Astrocyte (in vitro differentiated cells and primary cell): ENCODE data around the gene TLE7.

ENCODE experiments used
- EZH2 ChIP-seq: IDR thresholded peaks from 2 replicates; pipeline ENCODE4 v1.6.1; 2012; ENCODE audit warnings: mild to moderate bottlenecking, low read length, inconsistent platforms; ENCODE audit not compliant: insufficient read depth
- TF ChIP-seq, protein P1 (sequence below): IDR thresholded peaks from 2 replicates; pipeline ENCODE4 v1.5.1; 2011; ENCODE audit warnings: low read depth, mild to moderate bottlenecking, inconsistent platforms, low read length, moderate library complexity; ENCODE audit not compliant: insufficient read depth

DNA sequence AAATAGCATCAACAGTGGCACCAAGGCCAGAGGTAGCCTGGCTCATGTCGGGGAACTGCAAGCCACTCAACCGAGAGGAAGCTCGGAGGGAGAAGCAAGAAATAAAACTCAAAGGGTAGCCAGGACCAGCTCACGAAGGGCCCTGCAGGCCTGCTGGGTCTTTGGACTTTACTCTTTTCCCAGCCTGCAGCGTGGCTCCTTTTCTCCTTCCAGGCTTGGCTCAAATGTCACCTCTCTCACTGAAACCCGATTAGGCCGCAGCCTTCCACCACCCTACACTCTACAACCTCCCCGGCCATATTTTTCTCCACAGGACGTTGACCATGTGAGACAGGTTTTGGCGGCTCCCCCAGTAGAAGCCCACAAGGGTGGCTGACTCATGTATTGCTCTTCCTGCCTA lies 45.3 kb downstream of the TLE7 start:
- TF ChIP-seq, protein P1, sequence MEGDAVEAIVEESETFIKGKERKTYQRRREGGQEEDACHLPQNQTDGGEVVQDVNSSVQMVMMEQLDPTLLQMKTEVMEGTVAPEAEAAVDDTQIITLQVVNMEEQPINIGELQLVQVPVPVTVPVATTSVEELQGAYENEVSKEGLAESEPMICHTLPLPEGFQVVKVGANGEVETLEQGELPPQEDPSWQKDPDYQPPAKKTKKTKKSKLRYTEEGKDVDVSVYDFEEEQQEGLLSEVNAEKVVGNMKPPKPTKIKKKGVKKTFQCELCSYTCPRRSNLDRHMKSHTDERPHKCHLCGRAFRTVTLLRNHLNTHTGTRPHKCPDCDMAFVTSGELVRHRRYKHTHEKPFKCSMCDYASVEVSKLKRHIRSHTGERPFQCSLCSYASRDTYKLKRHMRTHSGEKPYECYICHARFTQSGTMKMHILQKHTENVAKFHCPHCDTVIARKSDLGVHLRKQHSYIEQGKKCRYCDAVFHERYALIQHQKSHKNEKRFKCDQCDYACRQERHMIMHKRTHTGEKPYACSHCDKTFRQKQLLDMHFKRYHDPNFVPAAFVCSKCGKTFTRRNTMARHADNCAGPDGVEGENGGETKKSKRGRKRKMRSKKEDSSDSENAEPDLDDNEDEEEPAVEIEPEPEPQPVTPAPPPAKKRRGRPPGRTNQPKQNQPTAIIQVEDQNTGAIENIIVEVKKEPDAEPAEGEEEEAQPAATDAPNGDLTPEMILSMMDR, result no peak
- TF ChIP-seq EZH2, result no peak
